ENCODE data around the gene MED25. TPM values are rescaled to one million over a fixed set of nuclear protein-coding genes. Genes with fewer than 3 reads are reported as not detected.

The MED25 gene
- total RNA-seq, 2 donors from 2014 or later = 89.1 to 90.0 TPM

- Mint-ChIP-seq H3K9me3 (no peaks in the 10 kb centered on the region), H3K4me1 (peaks cover 3% of the 10 kb centered on the region), H3K27me3 (ENCODE audit: insufficient read depth) (no peaks in the 10 kb centered on the region), H3K4me3 (no peak overlapping the region), H3K36me3 (ENCODE audit: low read depth) (peaks cover 68% of the 10 kb centered on the region), H3K27ac (peak overlapping the region; percentile 82)
- WGBS, 2 experiments (ENCODE audit: insufficient coverage in 1 of 2, insufficient read length in 1 of 2) = 73 to 93% methylated on average over 6 to 9 of the region's 9 CpGs
- no peak overlapping the region for H3K4me3 ChIP-seq (ENCODE audit: low read length)
- H3K36me3 ChIP-seq (ENCODE audit: control insufficient read depth, insufficient read depth, low read length) = peaks cover 41% of the 10 kb centered on the region
- H3K4me1 ChIP-seq (ENCODE audit: control insufficient read depth, insufficient read depth, low read length) = no peaks in the 10 kb centered on the region
- H3K27ac ChIP-seq (ENCODE audit: low read depth, low read length) = no peak overlapping the region
- DNase-seq = no peak
- no peaks in the 10 kb centered on the region for H3K9me3 ChIP-seq (ENCODE audit: control insufficient read depth, low read length)
- H3K27me3 ChIP-seq (ENCODE audit: control insufficient read depth, insufficient read depth, low read length, poor library complexity, severe bottlenecking) = no peaks in the 10 kb centered on the region
- H3K9ac ChIP-seq (ENCODE audit: extremely low read depth, low read length, poor library complexity, severe bottlenecking) = no peak overlapping the region
- TF ChIP-seq, protein P1, sequence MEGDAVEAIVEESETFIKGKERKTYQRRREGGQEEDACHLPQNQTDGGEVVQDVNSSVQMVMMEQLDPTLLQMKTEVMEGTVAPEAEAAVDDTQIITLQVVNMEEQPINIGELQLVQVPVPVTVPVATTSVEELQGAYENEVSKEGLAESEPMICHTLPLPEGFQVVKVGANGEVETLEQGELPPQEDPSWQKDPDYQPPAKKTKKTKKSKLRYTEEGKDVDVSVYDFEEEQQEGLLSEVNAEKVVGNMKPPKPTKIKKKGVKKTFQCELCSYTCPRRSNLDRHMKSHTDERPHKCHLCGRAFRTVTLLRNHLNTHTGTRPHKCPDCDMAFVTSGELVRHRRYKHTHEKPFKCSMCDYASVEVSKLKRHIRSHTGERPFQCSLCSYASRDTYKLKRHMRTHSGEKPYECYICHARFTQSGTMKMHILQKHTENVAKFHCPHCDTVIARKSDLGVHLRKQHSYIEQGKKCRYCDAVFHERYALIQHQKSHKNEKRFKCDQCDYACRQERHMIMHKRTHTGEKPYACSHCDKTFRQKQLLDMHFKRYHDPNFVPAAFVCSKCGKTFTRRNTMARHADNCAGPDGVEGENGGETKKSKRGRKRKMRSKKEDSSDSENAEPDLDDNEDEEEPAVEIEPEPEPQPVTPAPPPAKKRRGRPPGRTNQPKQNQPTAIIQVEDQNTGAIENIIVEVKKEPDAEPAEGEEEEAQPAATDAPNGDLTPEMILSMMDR (conservative IDR thresholded peaks at IDR 0.05) = no peak
Measured at GRCh38 chr19:49786376-49786820, 31.7 kb upstream of the MED25 start.

DNA sequence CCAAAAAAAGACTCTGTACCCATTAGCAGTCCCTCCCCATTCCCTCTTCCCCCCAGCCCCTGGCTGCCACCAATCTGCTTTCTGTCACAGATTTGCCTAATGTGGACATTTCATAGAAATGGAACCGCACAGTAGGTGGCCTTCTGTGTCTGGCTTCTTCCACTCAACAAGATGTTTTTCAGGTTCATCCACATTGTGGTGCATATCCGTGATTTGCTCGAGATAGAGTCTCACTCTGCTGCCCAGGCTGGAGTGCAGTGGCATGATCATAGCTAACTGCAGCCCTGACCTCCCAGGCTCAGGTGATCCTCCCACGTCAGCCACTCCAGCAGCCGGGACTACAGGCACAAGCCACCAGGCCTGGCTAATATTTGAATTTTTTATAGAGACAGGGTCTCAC lies 30.3 kb upstream of the MED25 start:
- no peaks in the 10 kb centered on the region for H3K4me1 ChIP-seq (ENCODE audit: control insufficient read depth, insufficient read depth, low read length)
- 88 to 95% methylated on average over 5 of the region's 5 CpGs for WGBS, 2 experiments (ENCODE audit: insufficient coverage in 1 of 2, insufficient read length in 1 of 2)
- Mint-ChIP-seq H3K4me3 (no peak overlapping the region), H3K27me3 (ENCODE audit: insufficient read depth) (no peaks in the 10 kb centered on the region), H3K9me3 (no peaks in the 10 kb centered on the region), H3K36me3 (ENCODE audit: low read depth) (peaks cover 73% of the 10 kb centered on the region), H3K27ac (no peak overlapping the region), H3K4me1 (peaks cover 3% of the 10 kb centered on the region)
- H3K27me3 ChIP-seq (ENCODE audit: control insufficient read depth, insufficient read depth, low read length, poor library complexity, severe bottlenecking) = no peaks in the 10 kb centered on the region
- no peak overlapping the region for H3K4me3 ChIP-seq (ENCODE audit: low read length)
- H3K36me3 ChIP-seq (ENCODE audit: control insufficient read depth, insufficient read depth, low read length) = peaks cover 37% of the 10 kb centered on the region
- H3K27ac ChIP-seq (ENCODE audit: low read depth, low read length) = no peak overlapping the region
- H3K9ac ChIP-seq (ENCODE audit: extremely low read depth, low read length, poor library complexity, severe bottlenecking) = no peak overlapping the region
- TF ChIP-seq, protein P1 (conservative IDR thresholded peaks at IDR 0.05) = no peak
- DNase-seq = no peak
- H3K9me3 ChIP-seq (ENCODE audit: control insufficient read depth, low read length) = no peaks in the 10 kb centered on the region

DNA sequence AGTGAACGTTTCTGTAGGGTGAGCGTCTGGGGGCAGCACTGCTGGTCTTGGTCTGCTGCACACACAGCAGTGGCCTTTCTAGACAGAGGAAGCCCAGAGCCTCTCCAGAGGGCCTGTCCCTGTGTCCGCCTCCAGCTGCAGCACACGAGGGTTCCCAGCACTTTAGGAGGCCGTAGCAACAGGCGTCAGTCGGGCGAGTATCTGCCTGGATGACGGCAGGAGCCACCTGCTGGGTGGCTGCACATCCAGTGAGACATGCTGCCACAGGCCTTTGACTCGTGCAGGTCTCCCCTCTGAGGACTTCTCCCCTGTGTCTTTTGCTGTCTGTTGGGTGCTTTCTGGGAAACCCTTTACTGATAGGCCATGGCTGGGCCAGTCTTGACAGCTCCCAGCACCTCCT lies 29.2 kb upstream of the MED25 start:
- WGBS, 2 experiments (ENCODE audit: insufficient coverage in 1 of 2, insufficient read length in 1 of 2) = 91 to 94% methylated on average over 7 to 10 of the region's 10 CpGs
- Mint-ChIP-seq H3K9me3 (no peaks in the 10 kb centered on the region), H3K4me3 (no peak overlapping the region), H3K27me3 (ENCODE audit: insufficient read depth) (no peaks in the 10 kb centered on the region), H3K4me1 (peaks cover 3% of the 10 kb centered on the region), H3K36me3 (ENCODE audit: low read depth) (peaks cover 68% of the 10 kb centered on the region), H3K27ac (no peak overlapping the region)
- TF ChIP-seq, protein P1 (conservative IDR thresholded peaks at IDR 0.05) = no peak
- DNase-seq = no peak
- Histone ChIP-seq H3K27ac (ENCODE audit: low read depth, low read length) (no peak overlapping the region), H3K4me3 (ENCODE audit: low read length) (no peak overlapping the region), H3K9me3 (ENCODE audit: control insufficient read depth, low read length) (no peaks in the 10 kb centered on the region), H3K27me3 (ENCODE audit: control insufficient read depth, insufficient read depth, low read length, poor library complexity, severe bottlenecking) (no peaks in the 10 kb centered on the region), H3K36me3 (ENCODE audit: control insufficient read depth, insufficient read depth, low read length) (peaks cover 34% of the 10 kb centered on the region), H3K4me1 (ENCODE audit: control insufficient read depth, insufficient read depth, low read length) (no peaks in the 10 kb centered on the region), H3K9ac (ENCODE audit: extremely low read depth, low read length, poor library complexity, severe bottlenecking) (no peak overlapping the region)
